NCI-H2196 treated with DMSO at 0.1 percent for 48 hours (cell line): Measurements from ENCODE around the gene ACTL6B.
"Not testable (repeated sequence)": the region's sequence is repeated elsewhere in the genome, so short reads cannot be mapped to it uniquely, and the experiment has no call there.

Source experiments
- DNase-seq: peaks from one replicate; lab custom pipeline; 2025; ENCODE audit not compliant: unreplicated experiment; lab: John Stamatoyannopoulos, UW

ACTL6B gene

GRCh38 chr7:100655908-100656674 lies at the start of gene ACTL6B:
Gene ACTL6B (minus strand): TSS chr7:100656448. CDS start chr7:100656354, 94 bp downstream.
- DNase-seq = peak; percentile 64

- DNase-seq = peak; percentile 60
Observed at GRCh38 chr7:100705320-100705752, 49.1 kb upstream of the ACTL6B start.

GRCh38 chr7:100701089-100701488 lies 44.8 kb upstream of the ACTL6B start:
- DNase-seq = not testable (repeated sequence)

DNA sequence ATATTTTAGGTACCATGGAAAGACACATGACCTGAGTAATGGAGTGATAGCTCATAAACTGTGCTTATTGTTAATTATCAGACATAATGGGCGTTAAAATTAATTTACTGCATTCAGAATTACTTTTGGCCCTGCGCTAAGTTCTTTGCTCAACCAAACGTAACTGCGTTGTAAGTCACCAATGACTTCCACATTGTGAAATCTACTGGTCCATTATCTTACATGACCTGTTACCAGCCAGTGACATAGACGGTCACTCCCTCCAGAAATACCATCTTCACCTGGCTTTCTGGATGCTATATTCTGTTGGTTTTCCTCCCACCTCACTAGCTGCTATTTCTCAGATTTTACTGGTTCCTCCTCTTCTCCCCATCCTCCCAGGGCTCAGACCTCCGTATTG lies 42.8 kb upstream of the ACTL6B start:
- DNase-seq = no peak

- DNase-seq = no peak
Observed at GRCh38 chr7:100696123-100696521, 39.9 kb upstream of the ACTL6B start.

GRCh38 chr7:100694098-100694745 lies 38.0 kb upstream of the ACTL6B start, which contains the start of gene GIGYF1:
Gene GIGYF1 (minus strand): TSS chr7:100694250. CDS start chr7:100688238, 6,012 bp downstream.
- peak; percentile 60 for DNase-seq

GRCh38 chr7:100693312-100694097 lies 37.3 kb upstream of the ACTL6B start:
- DNase-seq = no peak

GRCh38 chr7:100692578-100692961 lies 36.3 kb upstream of the ACTL6B start:
- DNase-seq = no peak

DNA sequence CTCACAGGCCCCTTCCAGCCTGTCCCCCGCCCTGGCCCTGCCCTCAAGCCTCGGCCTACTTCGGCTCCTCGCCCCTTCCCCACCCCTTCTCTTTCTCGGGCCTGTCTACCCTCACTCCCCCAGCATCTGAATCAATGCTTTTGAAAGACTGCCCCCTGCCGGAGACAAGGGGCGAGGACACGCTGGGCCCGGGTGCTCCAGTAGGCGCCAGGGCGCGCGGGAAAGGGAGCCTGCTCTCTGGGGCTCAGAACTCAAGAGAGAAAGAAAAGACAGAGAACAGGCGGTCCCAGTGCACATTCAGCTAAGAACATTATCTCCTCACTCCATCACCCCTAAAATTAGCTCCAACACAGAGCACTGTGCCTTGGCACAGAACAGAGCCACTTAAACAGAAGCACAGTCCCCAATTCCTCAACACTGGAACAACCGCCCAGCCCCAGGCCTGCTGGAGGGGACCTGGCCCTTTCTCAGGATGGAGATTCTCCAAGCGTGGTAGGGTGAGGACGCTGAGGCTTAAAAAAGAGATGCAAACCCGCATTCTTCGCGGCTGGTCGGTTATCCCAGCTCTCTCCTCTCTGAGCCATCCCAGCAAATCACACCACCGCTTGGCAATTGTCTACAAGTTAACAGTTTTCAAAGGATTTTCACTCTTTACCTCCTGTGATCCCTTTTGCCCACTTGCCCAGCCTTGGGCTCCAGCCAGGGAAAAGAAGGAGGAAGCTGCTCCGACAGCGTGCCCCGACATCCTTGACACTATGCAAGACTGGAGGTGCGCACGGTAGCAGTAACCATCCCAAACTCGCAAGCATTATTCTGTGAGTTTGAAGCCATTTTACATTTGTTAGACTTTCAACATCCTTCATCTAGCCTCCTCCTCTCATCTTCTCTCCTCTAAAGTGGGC lies 35.7 kb upstream of the ACTL6B start:
- peak; percentile 39 for DNase-seq

- no peak for DNase-seq
Observed at GRCh38 chr7:100689230-100690135, 33.2 kb upstream of the ACTL6B start.

GRCh38 chr7:100688326-100688860 lies 32.1 kb upstream of the ACTL6B start:
- no peak for DNase-seq

DNA sequence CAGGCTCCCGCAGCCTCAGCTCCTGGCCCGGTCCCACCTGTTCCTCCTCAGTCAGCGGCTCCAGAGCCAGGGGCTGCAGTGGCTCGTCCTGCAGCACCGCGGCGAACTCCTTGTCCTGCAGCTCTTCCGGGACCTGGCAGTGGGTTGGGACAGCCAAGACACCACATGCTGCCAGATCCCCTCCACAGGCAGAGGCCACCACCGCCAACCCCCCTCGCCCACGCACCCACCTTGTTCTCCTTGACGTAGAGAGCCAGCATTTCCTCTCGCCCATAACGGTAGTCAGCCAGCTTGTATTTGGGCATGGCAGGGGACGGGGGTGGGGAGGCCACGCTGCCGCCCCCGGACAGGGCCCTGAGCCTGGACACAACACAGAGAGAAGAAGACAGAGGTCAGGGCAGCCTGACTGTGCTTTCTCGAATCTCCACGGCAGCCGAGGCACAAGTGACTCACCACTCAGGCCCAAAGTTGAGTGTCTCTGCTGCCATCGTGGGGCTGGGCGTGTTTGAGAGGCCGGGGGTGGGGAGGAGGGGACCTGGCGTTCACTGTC lies 31.6 kb upstream of the ACTL6B start:
- DNase-seq = no peak

GRCh38 chr7:100687261-100687660 lies 31.0 kb upstream of the ACTL6B start:
- DNase-seq = no peak

- no peak for DNase-seq
Observed at GRCh38 chr7:100686822-100687211, 30.6 kb upstream of the ACTL6B start.

- no peak for DNase-seq
Observed at GRCh38 chr7:100686201-100686821, 30.1 kb upstream of the ACTL6B start.

- DNase-seq = no peak
Observed at GRCh38 chr7:100685631-100686145, 29.4 kb upstream of the ACTL6B start.

DNA sequence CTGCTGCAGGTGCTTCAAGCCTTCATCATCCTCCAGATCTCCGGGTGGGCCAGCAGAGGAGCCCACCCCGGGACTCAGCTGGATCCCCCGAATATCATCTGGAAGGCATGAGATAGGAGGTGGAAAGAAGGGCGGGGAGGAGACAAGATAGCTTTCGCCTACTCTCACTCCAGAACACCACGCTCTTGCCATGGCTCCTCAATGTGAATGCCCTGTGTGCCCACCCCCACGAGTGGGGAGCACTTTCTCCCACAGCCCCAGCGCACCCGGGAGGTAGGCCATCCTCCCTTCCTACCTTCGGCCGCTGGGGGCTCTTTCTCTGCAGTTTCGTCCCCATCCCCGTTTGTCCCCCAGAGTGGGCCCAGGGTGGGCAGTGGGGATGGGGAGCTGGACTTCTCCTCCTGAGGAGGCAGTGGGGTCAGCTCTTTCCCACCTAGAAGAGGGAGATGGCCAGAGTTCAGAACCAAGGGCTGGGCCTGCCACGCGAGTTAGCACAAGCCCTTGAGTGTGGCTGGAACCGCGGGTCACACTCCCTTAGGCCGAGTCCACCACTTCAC lies 28.9 kb upstream of the ACTL6B start:
- no peak for DNase-seq

- no peak for DNase-seq
Observed at GRCh38 chr7:100684534-100685042, 28.3 kb upstream of the ACTL6B start.
